GM10248 (cell line): ENCODE measurements around the gene KCTD12.
"Not testable (repeated sequence)": the region's sequence is repeated elsewhere in the genome, so short reads cannot be mapped to it uniquely, and the experiment has no call there.

Experiments
- CTCF ChIA-PET: fragments of 300-600 bp; sonication (Branson Sonifier 250); formaldehyde crosslinking; extraction: SDS; loops from one replicate; lab custom pipeline; 2021; ENCODE audit warnings: antibody characterized with exemption; lab: Yijun Ruan, JAX
- POLR2A ChIA-PET: fragments of 350-650 bp; sonication (Branson Sonifier 250); formaldehyde crosslinking; extraction: SDS; loops from one replicate; lab custom pipeline; 2020; ENCODE audit warnings: antibody characterized with exemption; lab: Yijun Ruan, JAX
- DNase-seq: peaks from one replicate; pipeline ENCODE4 v3.0.0; 2012; ENCODE audit errors: extremely low spot score
- TF ChIP-seq, protein P1 (sequence below): IDR thresholded peaks from 2 replicates; pipeline ENCODE4 v1.5.1; 2012; ENCODE audit warnings: mild to moderate bottlenecking, low read depth; ENCODE audit errors: extremely low read depth, missing control alignments, control extremely low read depth

KCTD12 gene

DNA sequence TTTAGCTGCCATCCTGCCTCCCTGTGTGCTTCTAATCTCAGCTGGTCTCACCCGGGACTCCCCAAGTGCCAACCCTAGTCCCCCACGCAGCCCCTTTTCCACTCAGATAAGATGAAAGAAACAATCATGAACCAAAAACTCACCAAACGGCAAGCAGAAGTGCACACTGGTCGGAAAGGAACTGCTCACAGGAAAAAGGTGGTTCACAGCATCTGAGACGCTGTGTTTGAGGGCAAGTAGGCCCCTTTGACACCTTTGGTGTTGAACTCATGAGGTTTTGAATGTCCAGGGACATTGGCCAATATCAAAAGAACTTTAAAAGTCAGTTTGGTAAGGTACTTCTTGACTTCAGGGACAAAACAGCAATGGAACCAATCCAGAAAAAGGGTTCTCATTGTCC is 41.8 kb upstream of the KCTD12 start:
- POLR2A ChIA-PET = no interaction called here
- CTCF ChIA-PET = no interaction called here
- TF ChIP-seq, protein P1, sequence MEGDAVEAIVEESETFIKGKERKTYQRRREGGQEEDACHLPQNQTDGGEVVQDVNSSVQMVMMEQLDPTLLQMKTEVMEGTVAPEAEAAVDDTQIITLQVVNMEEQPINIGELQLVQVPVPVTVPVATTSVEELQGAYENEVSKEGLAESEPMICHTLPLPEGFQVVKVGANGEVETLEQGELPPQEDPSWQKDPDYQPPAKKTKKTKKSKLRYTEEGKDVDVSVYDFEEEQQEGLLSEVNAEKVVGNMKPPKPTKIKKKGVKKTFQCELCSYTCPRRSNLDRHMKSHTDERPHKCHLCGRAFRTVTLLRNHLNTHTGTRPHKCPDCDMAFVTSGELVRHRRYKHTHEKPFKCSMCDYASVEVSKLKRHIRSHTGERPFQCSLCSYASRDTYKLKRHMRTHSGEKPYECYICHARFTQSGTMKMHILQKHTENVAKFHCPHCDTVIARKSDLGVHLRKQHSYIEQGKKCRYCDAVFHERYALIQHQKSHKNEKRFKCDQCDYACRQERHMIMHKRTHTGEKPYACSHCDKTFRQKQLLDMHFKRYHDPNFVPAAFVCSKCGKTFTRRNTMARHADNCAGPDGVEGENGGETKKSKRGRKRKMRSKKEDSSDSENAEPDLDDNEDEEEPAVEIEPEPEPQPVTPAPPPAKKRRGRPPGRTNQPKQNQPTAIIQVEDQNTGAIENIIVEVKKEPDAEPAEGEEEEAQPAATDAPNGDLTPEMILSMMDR = no peak
- no peak for DNase-seq

DNA sequence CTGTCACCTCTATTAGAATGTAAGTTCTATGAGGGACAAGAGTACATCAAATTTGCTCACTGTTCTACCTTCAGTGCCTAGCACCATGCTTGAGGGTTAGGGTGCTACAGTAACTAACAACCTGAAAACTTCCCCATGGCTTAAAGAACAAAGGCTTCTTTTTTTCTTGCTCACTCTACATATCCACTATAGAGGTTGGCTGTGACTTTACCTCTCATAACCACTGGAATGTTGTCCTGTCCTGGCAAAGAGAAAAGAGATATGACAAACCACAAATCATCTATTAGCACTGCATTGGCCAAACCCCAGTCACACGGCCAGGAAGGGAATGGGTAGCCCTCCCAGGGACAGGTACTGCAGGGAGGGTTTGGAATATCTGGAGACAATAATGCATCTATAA is 38.9 kb upstream of the KCTD12 start:
- CTCF ChIA-PET = no interaction called here
- TF ChIP-seq, protein P1 = no peak
- no peak for DNase-seq
- POLR2A ChIA-PET = no interaction called here

DNA sequence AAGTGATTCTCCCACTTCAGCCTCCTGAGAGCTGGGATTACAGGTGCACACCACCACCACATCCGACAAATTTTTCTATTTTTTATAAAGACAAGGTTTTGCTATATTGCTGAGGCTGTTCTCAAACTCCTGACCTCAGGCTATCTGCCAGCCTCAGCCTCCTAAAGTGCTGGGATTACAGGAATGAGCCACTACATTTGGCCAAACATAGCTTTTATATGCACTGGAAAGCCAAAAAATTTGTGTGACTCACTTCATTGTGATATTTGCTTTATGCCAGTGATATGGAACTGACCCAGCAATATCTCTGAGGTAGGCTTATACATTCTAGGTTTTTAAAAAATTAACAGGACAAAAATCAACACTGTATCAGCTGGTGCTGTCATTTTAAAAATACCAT is 35.3 kb upstream of the KCTD12 start:
- no peak for DNase-seq
- ChIA-PET CTCF (interaction anchor here (1.5 to 1.7 kb wide), 2 partner anchors 10 to 18 kb away, joined by 5 to 7 read pairs; no protein-coding TSS in a partner anchor), POLR2A (no interaction called here)
- TF ChIP-seq, protein P1 = no peak

DNA sequence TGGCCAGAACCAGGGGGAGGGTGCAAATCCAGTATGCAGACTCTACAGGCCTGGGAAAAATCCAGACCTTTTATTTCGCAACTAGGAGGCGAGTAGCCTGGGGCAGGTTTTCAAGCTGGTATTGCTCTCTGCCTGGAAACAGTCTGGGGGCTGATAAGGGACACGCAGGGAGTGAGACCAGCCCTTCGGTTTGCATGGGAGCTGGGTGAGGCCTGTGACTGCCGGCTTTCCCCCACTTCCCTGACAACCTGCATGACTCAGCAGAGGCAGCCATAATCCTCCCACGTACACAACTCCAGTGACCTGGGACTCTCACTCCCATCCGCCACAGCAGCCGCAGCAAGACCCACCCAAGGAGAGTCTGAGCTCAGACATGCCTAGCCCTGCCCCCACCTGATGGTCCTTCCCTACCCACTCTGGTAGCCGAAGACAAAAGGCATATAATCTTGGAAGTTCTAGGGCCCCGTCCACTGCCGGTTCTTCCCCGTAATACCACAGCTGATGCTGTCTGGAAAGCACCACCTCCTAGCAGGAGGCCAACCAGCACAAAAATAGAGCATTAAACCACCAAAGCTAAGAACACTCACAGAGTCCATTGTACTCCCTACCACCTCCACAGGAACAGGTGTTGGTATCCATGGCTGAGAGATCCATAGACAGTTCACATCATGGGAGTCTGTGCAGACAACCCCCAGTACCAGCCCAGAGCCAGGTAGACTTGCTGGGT is 31.7 kb upstream of the KCTD12 start:
- DNase-seq, POLR2A ChIA-PET: not testable (repeated sequence)
- CTCF ChIA-PET = interaction anchor here (1.3 to 3.3 kb wide), 3 partner anchors 13 to 15 kb away, joined by 3 to 9 read pairs (median 4); no protein-coding TSS in a partner anchor

DNA sequence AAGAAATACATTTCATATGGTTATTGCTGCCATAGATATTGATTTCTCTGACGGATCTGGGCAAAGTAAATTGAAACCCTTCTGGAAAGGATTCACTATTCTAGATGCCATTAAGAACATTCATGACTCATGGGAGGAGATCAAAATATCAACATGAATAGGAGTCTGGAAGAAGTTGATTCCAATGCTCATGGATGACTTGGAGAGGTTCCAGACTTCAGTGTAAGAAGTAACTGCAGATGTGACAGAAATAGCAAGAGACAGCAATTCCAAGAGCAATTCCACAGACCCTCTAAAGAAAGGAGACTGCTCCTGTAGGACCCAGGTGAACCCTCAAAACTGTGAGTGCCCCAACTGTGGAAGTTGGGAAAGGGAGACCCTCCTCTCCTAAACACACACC is 30.9 kb upstream of the KCTD12 start:
- CTCF ChIA-PET = interaction anchor here (1.0 to 3.3 kb wide), 3 partner anchors 13 to 16 kb away, joined by 3 to 9 read pairs (median 3); no protein-coding TSS in a partner anchor
- no peak for DNase-seq
- TF ChIP-seq, protein P1 = no peak
- POLR2A ChIA-PET = no interaction called here

DNA sequence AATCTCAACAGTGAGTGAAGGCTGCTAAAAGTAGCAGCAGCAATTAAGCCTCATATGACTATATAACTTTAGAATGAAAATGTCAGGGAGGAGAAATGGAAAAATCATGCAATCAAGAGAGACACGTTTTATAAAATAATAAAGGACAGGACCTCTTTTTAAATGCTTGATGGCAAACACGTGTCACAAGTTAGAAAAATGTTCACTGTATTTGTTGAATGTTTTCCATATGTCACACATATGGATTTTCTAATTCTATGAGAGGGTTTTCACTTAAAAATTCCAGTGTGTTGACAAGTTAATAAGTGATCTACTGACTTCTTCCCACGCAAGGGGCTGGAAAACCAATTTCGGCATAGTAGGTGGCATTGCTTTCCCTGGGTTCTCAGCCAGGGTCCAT is 27.7 kb upstream of the KCTD12 start:
- POLR2A ChIA-PET = no interaction called here
- TF ChIP-seq, protein P1 = no peak
- CTCF ChIA-PET = interaction anchor here (1.3 to 1.4 kb wide), 2 partner anchors 13 to 28 kb away, joined by 3 read pairs; no protein-coding TSS in a partner anchor
- no peak for DNase-seq

DNA sequence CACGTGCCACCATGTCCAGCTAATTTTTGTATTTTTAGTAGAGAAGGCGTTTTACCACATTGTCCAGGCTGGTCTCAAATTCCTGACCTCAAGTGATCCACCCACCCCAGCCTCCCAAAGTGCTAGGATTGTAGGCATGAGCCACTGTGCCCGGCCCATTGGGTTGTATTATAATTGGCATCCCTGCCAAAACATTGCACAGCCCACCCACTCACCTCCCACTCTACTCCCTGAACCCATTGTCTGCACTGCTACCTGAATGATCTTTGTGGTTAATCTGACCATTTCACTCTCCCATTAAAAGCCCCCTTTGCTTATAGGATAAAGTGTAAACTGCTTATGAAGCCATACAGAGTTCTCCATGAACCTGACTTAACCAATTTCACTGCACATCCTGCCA is 26.3 kb upstream of the KCTD12 start:
- ChIA-PET CTCF (interaction anchor here (0.8 to 1.4 kb wide), 3 partner anchors 9 to 10 kb away, joined by 3 to 4 read pairs (median 3); no protein-coding TSS in a partner anchor), POLR2A (no interaction called here)
- TF ChIP-seq, protein P1 = no peak
- DNase-seq = no peak
